K562 (cell line): ENCODE results near the gene LRMDA. TPM values are rescaled to one million over a fixed set of nuclear protein-coding genes. Genes with fewer than 3 reads are reported as not detected.

ENCODE experiments used
- CAMTA2 ChIP-seq: fragments of 250-450 bp; sonication (Bioruptor Pico); conservative IDR thresholded peaks from 2 replicates; pipeline ENCODE4 v1.5.1; 2022
- CCNT2 ChIP-seq: IDR thresholded peaks from 2 replicates; pipeline ENCODE4 v1.6.1; 2011; ENCODE audit warnings: borderline replicate concordance, low read depth, mild to moderate bottlenecking, moderate library complexity, mixed read lengths, low read length; ENCODE audit not compliant: insufficient read length; ENCODE audit errors: extremely low read depth
- CTBP1 ChIP-seq: fragments of 450-650 bp; IDR thresholded peaks from 2 replicates; pipeline ENCODE4 v1.6.1; 2016; ENCODE audit warnings: borderline replicate concordance
- NBN ChIP-seq: fragments of 450-650 bp; IDR thresholded peaks from 2 replicates; pipeline ENCODE4 v1.6.1; 2016; ENCODE audit warnings: low read depth, mild to moderate bottlenecking
- PPARD ChIP-seq: fragments of 250-450 bp; sonication (Bioruptor Pico); IDR thresholded peaks from 2 replicates; pipeline ENCODE4 v1.8.0; 2022; ENCODE audit warnings: inconsistent platforms, mild to moderate bottlenecking, moderate library complexity
- PYGO2 ChIP-seq: fragments of 450-650 bp; IDR thresholded peaks from 2 replicates; pipeline ENCODE4 v1.6.1; 2016; ENCODE audit warnings: mild to moderate bottlenecking, missing genetic modification characterization, moderate library complexity, missing compliant biosample characterization
- ZNF124 ChIP-seq: sonication (generic); formaldehyde crosslinking; IDR thresholded peaks from 2 replicates; pipeline ENCODE4 v1.8.1; 2022; ENCODE audit warnings: missing genetic modification reagents
- ZNF79 ChIP-seq: fragments of 250-450 bp; sonication (Bioruptor Pico); IDR thresholded peaks from 2 replicates; pipeline ENCODE4 v1.4.0; 2020; ENCODE audit warnings: low read depth, mild to moderate bottlenecking, moderate library complexity
- polyA plus RNA-seq, 8 experiments: library from polyadenylated mRNA; depleted of rRNA in 4 of 8; stranded (reverse) in 5 of 8; unstranded in 3 of 8; fragments of >200 nt; fragmentation: Nextera tagmentation in 2 of 8; fragmentation: Illumina TruSeq in 1 of 8; extraction: Ambion mirVana in 2 of 8; extraction: Trizol in 1 of 8; gene quantifications; 2 replicates each; pipeline versions ENCODE4 v1.2.1 to v1.2.3, GENCODE V29; 2011 to 2014; ENCODE audit warnings: inconsistent platforms in 1 of 8, missing spikeins in 1 of 8
- total RNA-seq, 7 experiments: library from RNA; depleted of rRNA in 6 of 7; stranded (reverse); fragments of >200 nt in 6 of 7; fragmentation: Illumina TruSeq in 2 of 7; extraction: Trizol in 2 of 7; gene quantifications; 2 replicates each; pipeline versions ENCODE4 v1.2.1 to v1.2.3, GENCODE V29; 2011 to 2021; ENCODE audit warnings: low replicate concordance in 1 of 7
- TF ChIP-seq, protein P1 (sequence below): sonication (generic); formaldehyde crosslinking; IDR thresholded peaks from 2 replicates; pipeline ENCODE4 v1.8.0; 2022; ENCODE audit warnings: mild to moderate bottlenecking, missing genetic modification reagents
- TF ChIP-seq, protein P2 (sequence below): fragments of 450-650 bp; IDR thresholded peaks from 2 replicates; pipeline ENCODE4 v1.6.1; 2016; ENCODE audit warnings: missing biosample characterization, missing genetic modification characterization

LRMDA gene
- total and polyA plus RNA-seq, 9 of the 15 experiments (the other 6 are each of a cell fraction or from before 2014, with no cell fraction given), result 0.25 TPM; not detected in 8

DNA sequence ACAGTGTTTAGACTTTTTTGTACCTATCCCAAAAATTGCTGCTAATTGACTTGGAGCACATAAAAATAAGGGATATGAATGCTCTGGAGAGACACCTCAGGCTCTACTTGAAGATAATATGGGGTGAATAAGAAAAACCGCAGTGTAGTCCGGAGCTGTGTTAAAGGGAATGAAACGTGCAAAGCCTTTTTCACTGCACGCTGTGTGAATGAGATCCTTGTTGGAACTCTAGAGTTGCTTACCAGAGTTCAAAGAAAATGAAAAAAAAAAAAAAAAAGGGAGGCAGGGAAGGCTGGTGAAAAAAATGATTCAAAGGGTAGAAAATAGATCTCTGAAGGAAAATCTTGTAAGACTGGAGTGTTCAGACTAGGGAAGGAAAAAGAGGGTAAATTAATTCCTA lies 226.6 kb downstream of the LRMDA start (continued):
- TF ChIP-seq, protein P1, sequence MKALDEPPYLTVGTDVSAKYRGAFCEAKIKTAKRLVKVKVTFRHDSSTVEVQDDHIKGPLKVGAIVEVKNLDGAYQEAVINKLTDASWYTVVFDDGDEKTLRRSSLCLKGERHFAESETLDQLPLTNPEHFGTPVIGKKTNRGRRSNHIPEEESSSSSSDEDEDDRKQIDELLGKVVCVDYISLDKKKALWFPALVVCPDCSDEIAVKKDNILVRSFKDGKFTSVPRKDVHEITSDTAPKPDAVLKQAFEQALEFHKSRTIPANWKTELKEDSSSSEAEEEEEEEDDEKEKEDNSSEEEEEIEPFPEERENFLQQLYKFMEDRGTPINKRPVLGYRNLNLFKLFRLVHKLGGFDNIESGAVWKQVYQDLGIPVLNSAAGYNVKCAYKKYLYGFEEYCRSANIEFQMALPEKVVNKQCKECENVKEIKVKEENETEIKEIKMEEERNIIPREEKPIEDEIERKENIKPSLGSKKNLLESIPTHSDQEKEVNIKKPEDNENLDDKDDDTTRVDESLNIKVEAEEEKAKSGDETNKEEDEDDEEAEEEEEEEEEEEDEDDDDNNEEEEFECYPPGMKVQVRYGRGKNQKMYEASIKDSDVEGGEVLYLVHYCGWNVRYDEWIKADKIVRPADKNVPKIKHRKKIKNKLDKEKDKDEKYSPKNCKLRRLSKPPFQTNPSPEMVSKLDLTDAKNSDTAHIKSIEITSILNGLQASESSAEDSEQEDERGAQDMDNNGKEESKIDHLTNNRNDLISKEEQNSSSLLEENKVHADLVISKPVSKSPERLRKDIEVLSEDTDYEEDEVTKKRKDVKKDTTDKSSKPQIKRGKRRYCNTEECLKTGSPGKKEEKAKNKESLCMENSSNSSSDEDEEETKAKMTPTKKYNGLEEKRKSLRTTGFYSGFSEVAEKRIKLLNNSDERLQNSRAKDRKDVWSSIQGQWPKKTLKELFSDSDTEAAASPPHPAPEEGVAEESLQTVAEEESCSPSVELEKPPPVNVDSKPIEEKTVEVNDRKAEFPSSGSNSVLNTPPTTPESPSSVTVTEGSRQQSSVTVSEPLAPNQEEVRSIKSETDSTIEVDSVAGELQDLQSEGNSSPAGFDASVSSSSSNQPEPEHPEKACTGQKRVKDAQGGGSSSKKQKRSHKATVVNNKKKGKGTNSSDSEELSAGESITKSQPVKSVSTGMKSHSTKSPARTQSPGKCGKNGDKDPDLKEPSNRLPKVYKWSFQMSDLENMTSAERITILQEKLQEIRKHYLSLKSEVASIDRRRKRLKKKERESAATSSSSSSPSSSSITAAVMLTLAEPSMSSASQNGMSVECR (CRISPR knock-in tag), result no peak
- TF ChIP-seq PYGO2 (tag), result no peak
- TF ChIP-seq CAMTA2 (CRISPR knock-in tag), result no peak
- TF ChIP-seq, protein P2, sequence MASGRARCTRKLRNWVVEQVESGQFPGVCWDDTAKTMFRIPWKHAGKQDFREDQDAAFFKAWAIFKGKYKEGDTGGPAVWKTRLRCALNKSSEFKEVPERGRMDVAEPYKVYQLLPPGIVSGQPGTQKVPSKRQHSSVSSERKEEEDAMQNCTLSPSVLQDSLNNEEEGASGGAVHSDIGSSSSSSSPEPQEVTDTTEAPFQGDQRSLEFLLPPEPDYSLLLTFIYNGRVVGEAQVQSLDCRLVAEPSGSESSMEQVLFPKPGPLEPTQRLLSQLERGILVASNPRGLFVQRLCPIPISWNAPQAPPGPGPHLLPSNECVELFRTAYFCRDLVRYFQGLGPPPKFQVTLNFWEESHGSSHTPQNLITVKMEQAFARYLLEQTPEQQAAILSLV (tag), result no peak
- no peak for TF ChIP-seq CTBP1
- no peak for TF ChIP-seq NBN
- TF ChIP-seq PPARD (CRISPR knock-in tag), result no peak
- no peak for TF ChIP-seq CCNT2
- no peak for TF ChIP-seq ZNF79 (CRISPR knock-in tag)
- TF ChIP-seq ZNF124, result no peak
